Brain microvascular endothelial cell (primary cell): Measurements from ENCODE around the gene EXOC2.
A peak's percentile ranks its signal among the peaks of the same experiment; 100 is the strongest.

Experiments
- DNase-seq: peaks from one replicate; pipeline ENCODE4 v3.0.0-alpha.2; 2020
- H3K27ac ChIP-seq: fragments of 250-450 bp; sonication (Bioruptor Pico); 2 replicates; pipeline ENCODE4 v1.5.1; 2020; ENCODE audit warnings: mild to moderate bottlenecking, moderate library complexity
- H3K27me3 ChIP-seq: fragments of 250-450 bp; sonication (Bioruptor Pico); replicated peaks from 2 replicates; pipeline ENCODE4 v1.5.1; 2020; ENCODE audit warnings: mild to moderate bottlenecking
- H3K36me3 ChIP-seq: fragments of 250-450 bp; sonication (Bioruptor Pico); replicated peaks from 2 replicates; pipeline ENCODE4 v1.5.1; 2020; ENCODE audit warnings: mild to moderate bottlenecking
- H3K4me3 ChIP-seq: 2 replicates; pipeline ENCODE4 v1.5.1; 2011; ENCODE audit warnings: low read depth, mild to moderate bottlenecking, control low read depth, low read length, moderate library complexity
- in situ Hi-C: cut with HindIII; loops from 2 replicates; pipeline ENCODE4 v1.10.0; 2017; ENCODE audit warnings: low sequenced_read_pairs, low pct_ligation_motif_present
- TF ChIP-seq, protein P1 (sequence below): IDR thresholded peaks from 2 replicates; pipeline ENCODE4 v1.5.1; 2011; ENCODE audit warnings: low read depth, mild to moderate bottlenecking, moderate library complexity, low read length, control low read depth, inconsistent platforms; ENCODE audit errors: missing control alignments

Gene EXOC2

DNA sequence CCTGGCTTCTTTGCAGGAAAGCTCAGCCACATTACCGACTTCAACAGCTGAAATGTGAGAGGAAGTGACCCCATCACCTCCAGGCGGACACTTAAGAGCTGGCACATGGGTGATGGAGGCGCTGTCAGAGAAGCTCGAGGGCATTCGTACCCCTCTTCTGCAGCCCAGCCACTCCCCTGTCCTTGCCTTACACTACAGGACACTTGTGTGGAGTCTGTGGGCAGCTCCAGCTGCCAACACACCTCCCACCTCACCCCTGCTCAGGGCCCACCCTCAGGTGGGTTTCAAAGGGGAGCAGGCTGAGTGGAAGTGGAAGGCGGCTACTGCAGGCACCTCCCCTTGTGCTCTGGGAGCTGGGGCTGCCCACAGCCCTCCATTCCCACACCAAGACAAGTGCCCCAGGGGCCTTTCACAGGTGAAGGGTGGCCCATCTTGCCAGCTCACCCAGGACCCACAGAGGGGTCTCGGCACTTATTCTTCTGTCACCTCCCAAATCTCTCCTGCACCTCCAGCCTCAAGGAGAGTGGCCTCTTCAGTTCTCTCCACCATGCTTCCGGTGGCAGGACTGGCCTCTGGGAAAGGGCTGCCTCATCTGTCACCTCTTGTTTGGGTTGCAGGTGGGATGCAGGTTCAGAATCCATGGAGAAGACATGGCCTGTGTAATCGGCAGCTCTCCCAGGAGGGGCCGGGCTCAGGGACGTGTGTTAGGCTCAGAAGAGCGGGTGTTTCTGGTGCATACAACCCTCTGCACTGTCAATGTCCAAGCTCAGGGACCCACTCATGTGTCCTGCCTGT lies 251.6 kb downstream of the EXOC2 start:
- H3K27ac ChIP-seq, result no peak overlapping the region
- TF ChIP-seq, protein P1, sequence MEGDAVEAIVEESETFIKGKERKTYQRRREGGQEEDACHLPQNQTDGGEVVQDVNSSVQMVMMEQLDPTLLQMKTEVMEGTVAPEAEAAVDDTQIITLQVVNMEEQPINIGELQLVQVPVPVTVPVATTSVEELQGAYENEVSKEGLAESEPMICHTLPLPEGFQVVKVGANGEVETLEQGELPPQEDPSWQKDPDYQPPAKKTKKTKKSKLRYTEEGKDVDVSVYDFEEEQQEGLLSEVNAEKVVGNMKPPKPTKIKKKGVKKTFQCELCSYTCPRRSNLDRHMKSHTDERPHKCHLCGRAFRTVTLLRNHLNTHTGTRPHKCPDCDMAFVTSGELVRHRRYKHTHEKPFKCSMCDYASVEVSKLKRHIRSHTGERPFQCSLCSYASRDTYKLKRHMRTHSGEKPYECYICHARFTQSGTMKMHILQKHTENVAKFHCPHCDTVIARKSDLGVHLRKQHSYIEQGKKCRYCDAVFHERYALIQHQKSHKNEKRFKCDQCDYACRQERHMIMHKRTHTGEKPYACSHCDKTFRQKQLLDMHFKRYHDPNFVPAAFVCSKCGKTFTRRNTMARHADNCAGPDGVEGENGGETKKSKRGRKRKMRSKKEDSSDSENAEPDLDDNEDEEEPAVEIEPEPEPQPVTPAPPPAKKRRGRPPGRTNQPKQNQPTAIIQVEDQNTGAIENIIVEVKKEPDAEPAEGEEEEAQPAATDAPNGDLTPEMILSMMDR, result no peak
- in situ Hi-C loops, result no loop called here
- no peaks in the 10 kb centered on the region for H3K36me3 ChIP-seq
- H3K4me3 ChIP-seq, result no peak overlapping the region
- no peaks in the 10 kb centered on the region for H3K27me3 ChIP-seq
- DNase-seq, result no peak

DNA sequence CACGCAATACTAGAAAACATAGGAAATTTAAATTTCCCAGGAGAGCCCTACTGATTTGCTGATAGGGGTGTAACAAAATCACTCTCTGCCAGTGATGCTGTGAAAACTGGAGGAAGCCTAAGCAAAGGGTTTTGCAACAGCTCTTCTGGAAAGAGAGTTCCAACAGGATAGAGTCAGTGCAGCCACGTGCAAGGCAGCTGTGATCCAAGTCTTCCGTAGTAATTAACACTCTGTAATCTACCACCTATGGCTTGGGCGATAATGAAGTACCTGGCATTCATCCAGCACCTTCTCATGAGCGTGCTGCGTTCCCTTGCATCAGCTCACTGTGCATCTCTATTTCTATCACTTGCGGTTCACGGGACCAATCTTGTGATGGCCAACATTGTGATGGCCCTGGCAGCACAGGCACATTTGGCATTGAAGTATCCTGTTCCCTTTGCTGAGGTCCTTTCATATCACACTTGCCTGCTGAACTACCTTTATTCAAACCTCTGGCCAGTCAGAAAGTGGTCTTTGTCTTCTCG lies 253.2 kb downstream of the EXOC2 start:
- H3K36me3 ChIP-seq, result no peaks in the 10 kb centered on the region
- in situ Hi-C loops, result no loop called here
- no peak overlapping the region for H3K4me3 ChIP-seq
- TF ChIP-seq, protein P1, result no peak
- no peak for DNase-seq
- H3K27ac ChIP-seq, result no peak overlapping the region
- H3K27me3 ChIP-seq, result no peaks in the 10 kb centered on the region

DNA sequence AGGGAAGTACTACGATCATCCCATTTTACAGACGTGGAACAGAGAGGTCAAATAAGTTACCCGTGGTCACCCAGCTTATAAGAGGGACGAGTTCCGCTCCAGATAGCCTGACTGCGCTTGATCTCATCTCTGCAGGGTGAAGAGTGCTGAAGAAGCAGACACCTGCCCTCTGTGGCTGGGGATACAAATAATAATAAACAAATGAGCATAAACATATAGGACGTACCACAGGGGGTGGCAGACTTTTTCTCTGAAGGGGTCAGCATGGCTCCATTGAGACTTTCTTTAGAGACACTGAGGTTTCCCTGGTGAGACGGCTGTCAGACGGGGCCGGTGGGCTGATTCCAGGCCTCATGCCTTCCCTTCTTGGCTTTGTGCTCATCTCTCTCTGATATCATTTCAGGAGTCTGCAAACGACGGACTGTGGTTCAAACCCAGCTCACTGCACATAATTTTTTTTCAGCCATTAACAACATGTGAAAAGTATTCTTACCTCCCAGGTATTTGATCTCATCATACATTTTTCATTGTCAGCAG lies 254.2 kb downstream of the EXOC2 start:
- Histone ChIP-seq H3K36me3 (no peaks in the 10 kb centered on the region), H3K27ac (no peak overlapping the region), H3K4me3 (no peak overlapping the region), H3K27me3 (no peaks in the 10 kb centered on the region)
- DNase-seq, result no peak
- TF ChIP-seq, protein P1, result no peak
- in situ Hi-C loops, result no loop called here

DNA sequence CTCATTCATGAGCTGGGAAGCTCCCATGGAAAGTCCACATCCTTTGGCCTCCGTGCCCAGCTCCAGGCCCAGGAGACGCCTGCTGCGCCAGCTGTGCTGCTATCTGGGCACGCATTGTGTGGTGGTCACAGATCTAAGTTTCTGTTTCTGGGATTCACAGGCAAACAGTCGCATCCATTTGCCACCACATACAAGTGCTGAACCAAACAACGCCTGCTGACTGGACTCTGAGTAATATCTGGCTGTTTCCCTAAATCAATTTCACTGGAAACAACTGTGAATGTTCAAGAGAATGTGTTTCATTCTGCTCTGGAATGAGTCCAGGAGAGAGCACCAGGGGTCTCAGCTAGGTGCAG lies 255.9 kb downstream of the EXOC2 start:
- TF ChIP-seq, protein P1, result no peak

DNA sequence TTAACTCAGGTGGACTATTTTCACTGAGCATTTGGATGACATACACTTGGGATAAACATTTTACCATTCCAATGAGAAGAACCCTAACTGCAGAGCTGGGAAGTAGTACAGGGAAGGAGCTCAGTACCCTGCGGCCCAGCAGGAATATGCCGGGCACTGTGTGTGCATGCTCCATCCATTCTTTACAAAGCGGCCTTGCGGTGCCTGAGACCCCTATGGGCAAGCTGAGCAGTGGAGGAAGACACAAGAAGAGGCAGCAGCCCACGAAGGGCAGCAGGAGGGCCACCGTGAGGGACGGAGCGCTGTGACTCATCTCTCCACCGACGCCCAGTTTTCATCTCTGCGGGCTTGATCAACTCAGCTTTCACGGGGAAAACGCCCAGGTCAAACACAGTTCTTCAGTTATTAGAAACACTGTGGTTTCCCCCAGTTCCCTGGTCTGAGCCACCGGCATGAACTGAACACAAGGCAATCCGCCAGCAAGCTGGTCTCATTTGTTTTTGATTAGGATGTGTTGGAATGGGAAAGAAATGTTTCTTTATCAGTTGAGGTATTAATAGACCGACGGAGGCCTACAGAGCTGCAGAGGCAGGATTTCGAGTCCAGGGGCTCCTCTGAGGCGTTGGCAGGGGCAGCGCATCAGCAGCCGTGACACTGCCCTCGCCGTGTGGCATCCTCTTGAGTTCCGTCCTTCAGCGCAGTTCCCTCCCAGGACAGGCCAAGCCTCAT lies 256.5 kb downstream of the EXOC2 start:
- Histone ChIP-seq H3K27me3 (no peaks in the 10 kb centered on the region), H3K27ac (peak overlapping the region; percentile 74), H3K4me3 (no peak overlapping the region), H3K36me3 (no peaks in the 10 kb centered on the region)
- in situ Hi-C loops, result no loop called here
- TF ChIP-seq, protein P1, result no peak
- DNase-seq, result peak; percentile 90

More for the DNA sequence above, 255.9 kb downstream of the EXOC2 start:
- in situ Hi-C loops, result no loop called here
- H3K4me3 ChIP-seq, result no peak overlapping the region
- H3K27me3 ChIP-seq, result no peaks in the 10 kb centered on the region
- peak overlapping the region; percentile 74 for H3K27ac ChIP-seq
- H3K36me3 ChIP-seq, result no peaks in the 10 kb centered on the region
- DNase-seq, result peak; percentile 39
